HG03135 (cell line): ENCODE data around the gene FOXC1.

Experiments
- ATAC-seq: cut with Tn5 transposase; IDR thresholded peaks from one replicate; pipeline ENCODE4 v1.9.1; 2021; ENCODE audit warnings: mild to moderate bottlenecking, moderate library complexity; ENCODE audit not compliant: unreplicated experiment

Gene FOXC1

GRCh38 chr6:1584146-1584545 lies 25.6 kb upstream of the FOXC1 start:
- no peak for ATAC-seq

GRCh38 chr6:1584996-1585668 lies 24.6 kb upstream of the FOXC1 start:
- ATAC-seq = no peak

GRCh38 chr6:1585669-1586049 lies 24.1 kb upstream of the FOXC1 start:
- ATAC-seq = no peak

GRCh38 chr6:1586256-1586655 lies 23.5 kb upstream of the FOXC1 start:
- ATAC-seq = no peak

DNA sequence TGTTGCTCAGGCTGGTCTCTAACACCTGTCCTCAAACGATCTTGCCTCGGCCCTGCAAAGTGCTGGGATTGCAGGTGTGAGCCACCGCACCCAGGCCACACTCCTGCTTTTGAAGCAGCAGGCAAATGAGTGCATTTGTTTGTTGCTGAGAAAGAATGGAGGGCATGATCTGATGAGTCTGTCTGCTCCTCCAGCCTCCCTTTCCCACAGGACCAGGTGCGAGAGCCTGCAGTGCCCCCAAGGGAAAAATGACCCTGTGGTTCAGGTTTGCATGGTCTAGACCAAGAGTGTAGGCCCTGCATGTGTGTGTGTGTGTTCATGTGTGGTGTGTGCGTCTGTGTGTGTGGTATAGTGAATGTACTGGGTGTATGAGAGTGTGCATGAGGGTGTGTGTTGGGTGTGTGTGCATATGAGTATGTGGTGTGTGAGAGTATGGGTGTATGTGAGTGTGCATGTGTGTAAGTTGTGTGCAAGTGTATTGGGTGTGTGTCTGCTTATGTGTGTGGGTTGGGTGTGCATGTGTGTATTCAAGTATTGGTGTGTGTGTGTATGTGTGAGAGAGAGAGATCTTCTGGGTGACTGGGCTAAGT lies 22.8 kb upstream of the FOXC1 start:
- ATAC-seq = no peak

DNA sequence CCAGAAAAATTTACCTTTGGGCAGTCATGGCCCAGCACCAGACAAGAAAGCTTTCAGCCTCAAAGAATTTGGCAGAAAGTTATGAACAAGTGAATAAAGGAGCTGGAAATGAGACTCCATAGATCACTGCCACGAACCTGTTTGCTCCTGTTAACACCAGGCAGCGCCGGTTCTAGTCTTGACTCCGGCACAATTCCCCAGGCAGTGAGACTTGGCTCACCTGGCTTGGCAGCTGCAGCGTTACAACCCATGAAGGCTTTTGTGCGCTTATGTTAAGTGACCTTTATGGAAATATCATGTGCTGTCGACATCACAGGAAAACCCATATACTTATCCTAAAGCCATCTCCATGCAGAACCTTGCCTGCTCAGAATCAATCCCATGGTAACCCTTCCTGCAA lies 22.2 kb upstream of the FOXC1 start:
- ATAC-seq = no peak

- no peak for ATAC-seq
These were observed 21.7 kb upstream of the FOXC1 start for GRCh38 chr6:1587977-1588376.

DNA sequence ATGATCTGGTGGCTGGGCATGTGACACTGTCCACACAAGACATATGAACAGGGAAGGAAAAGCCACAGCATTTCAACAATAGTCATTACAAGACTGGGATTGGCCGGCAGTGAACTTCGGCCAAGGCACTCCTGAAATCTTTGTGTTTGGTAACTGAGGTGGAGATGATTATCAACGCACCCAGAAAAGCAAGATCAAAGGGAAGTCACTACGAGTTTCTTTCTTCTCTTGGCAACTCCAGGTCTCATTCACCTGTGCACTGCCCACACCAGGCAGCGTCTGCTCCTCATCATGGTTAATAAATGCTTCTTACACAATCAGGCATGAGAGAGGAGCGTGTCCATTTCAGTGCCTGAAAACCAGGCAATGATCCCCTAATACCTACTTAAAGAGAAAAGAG lies 20.5 kb upstream of the FOXC1 start:
- ATAC-seq = no peak

DNA sequence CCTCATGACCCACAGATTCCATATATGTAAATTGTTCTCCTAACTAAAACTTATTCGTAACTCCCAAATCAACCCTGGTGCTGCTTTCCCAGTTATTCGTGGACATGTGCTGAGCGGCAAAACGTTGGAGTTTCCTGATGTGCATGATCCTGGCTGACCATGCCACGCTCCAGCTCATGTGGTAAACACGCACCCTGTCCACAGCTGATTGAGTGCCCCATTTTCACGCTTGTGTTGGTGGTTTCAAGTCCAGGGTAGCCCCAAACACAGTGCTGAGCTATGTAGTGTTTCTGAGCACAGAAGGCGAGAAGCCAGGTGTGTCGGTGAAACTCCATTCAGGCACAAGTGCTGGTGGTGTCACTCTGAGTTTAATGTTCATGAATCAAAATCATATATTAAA lies 19.1 kb upstream of the FOXC1 start:
- no peak for ATAC-seq

DNA sequence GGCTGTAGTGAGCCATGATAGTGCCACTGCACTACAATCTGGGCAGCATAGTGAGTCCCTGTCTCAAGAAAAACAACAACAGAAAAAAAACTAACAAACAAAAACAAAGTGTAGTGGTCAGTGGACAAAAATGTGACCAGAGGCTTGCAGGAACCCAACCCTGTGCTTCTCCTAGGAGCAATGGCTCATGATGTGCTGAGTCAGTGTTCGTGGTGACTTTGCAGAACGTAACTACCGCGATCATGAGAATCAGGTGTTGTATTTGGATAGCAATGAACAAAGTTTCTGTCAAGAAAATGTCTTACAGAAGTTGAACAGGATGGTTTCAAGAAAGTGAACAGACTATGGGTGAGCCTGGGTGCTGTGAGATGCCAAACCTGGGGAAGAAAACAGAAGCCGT lies 18.5 kb upstream of the FOXC1 start:
- no peak for ATAC-seq

DNA sequence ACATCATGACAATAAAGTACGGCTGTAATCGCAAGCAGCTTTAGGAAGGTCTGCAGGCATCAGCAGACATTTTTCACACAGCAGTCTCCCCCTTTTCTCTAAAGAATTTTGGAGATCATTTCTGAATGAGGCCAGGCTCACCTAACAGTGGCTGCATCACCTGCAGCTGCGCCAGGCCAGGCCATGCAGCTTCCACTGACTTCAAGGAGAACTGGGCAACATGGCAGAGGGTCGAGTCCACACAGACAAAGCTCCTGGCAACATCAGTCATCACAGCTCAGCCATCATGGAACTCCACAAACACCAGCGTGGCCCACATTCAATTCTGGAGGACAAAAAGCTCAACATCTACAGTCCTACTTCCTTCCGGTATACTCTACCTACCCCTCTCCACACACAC lies 17.8 kb upstream of the FOXC1 start:
- no peak for ATAC-seq

- no peak for ATAC-seq
These were observed 16.9 kb upstream of the FOXC1 start for GRCh38 chr6:1592852-1593251.

GRCh38 chr6:1593286-1593957 lies 16.3 kb upstream of the FOXC1 start:
- ATAC-seq = no peak

DNA sequence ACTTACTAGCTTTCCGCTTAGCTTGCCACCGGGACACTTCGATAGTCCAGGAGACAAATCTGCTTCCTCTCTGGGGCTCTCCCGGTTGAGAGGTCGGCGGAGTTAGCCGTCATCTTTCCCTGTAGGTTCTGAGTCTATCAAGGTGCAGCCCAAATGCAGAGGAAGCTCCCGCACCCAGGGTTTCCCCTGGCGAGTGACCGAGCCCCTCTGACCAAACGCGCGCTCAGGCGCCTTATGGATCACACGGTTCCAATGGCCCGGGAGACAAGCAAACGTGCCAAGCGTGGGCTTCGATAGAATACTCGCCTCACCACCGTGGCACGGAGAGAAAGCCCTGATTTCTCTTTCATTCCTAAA lies 15.8 kb upstream of the FOXC1 start:
- ATAC-seq = no peak

DNA sequence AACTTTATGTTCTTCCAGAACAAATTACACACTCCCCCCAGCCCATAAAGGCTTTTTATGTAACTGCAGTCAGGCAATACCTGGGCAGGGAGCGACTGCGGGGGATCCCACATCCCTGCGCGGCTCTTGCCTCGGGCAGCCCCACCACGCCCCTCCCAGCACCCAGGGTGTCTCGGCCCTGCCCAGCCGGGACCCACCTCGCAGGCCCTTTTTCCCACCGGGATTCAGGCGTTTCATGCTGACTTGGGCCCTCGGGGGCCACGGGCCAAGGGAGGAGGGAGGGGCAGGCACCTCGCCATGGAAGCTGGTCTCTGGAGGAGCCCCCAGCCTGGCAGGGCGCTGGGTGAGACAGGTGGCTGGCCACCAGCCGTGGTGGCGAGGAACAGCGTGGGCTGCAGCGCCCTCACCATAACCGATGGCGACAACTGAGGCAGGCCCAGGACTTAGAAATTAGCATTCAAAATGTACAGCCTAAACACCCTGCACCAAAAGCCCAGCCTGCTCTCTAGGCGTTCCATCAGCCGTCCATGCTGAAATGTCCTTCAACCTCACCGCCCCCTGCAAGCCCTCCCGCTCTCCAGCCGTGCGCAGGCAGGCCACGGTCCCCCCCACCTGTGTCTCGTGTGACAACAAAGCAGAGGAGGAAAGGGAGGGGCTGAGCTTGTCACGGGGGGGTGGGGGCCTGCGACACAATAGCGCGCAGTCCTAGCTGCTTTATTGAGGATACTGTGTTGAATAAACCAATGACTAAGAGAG lies 15.1 kb upstream of the FOXC1 start:
- no peak for ATAC-seq

DNA sequence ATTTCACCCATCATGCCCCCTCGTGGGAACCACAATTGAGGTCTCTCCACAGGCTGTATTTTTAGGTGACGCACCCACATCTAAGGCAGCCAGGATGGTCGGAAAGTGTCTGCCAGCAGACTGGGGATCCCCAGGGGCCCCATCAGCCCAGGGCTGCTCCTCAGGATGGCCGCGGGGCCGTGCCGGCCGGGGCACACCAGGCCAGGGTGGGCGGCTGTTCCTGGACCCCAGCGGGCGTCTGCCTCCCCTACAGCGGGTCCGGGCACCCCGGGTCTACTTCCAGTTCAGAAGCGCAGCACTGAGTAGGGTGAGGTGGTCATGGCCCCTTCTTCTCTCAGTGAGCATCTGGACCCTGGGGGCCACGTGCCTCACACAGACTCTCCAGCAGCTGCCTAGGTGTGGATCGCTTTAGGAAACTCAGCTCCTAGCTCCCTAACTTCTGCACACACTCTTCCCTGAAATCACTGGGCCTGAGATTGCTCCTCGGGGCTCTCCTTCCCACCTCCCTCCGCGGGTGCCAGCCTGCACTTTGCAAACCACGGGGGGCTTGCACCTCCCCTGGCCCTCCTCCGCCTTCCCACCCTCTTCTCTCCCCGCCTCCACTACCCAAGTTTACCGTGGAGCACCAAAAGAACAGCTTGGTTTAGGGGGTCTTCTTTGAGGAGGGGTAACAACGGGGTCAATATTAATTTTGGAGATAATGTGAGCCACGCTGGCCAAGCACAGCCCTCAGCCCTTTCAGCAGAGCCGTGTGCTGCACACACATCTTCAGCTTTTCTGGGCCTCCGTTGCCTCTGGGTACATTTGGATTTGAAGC lies 14.2 kb upstream of the FOXC1 start:
- no peak for ATAC-seq

- ATAC-seq = no peak
These were observed 13.4 kb upstream of the FOXC1 start for GRCh38 chr6:1596088-1596852.

DNA sequence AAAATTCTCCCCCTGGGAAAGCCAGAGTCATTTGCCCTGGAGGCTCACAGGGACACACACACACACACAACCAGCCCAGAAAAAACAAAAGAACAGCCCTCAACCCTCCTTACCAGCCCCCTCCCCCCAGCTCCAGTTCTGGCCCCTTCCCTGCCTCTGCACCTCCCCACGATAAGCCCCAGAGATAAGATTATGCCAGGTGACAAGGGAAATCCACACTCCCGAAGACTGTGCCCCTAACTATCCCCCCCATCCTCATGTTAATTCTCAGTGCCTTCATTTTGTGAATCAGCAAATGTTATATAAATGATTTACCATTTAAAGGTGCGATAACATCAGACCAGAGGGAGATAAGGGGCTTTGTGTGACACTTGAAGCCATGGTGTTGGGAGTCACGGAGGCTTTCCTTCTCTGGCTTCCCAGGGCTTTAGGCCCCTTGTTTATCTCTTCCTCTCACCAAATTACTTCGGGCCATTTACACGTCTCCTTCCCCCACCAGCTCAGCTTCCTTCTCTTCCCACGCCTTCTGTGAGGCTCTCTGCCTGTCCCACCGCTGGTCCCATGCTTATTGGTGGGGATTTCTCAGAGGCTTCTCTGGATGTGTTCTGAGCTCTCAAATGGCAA lies 12.5 kb upstream of the FOXC1 start:
- no peak for ATAC-seq

- no peak for ATAC-seq
These were observed 11.8 kb upstream of the FOXC1 start for GRCh38 chr6:1597924-1598323.

DNA sequence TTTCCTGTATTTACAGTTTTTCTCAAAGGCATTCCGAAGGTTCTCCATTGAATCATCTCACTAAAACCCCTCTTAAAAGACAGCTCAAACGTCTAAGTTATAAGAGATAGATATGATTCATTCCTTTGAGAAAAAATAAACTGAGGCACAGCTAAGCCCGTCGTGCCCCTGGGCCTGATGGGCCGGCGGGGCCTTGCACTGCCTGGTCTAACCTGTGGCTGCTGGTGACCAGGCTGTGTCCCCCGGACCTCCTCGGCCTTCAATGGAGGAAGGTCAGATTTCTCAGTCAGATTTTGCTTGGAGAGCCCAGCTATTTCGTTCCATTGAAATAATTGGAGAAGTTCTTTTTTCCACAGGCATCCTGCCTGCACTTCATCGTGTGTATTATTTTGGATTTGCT lies 11.3 kb upstream of the FOXC1 start:
- ATAC-seq = no peak
